Measurements from ENCODE around the gene FLNC.

FLNC gene

GRCh38 chr7:128833148-128833945, 3.1 kb downstream of the FLNC start:
- no peak for ATAC-seq

DNA sequence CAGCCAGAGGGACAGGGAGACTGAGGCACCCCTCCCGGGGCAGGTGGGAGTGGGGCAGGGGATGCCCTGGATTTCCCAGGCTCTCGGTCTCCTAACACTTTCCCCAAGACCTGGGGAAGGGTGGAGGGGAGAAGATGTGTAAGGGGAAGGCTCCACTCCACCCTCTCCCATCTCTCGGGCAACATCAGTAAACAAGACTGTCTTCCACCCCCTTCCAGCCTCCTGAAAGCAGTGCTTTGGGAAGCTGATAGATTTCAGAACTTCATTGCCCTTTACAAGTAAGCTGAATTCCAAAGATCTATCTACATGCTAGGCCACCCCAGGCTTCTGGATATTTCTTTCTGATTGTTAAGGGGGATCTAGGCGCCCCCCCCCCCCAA, 3.7 kb downstream of the FLNC start:
- ATAC-seq, result no peak

- no peak for ATAC-seq
These were observed 5.1 kb downstream of the FLNC start for GRCh38 chr7:128835231-128835751.

DNA sequence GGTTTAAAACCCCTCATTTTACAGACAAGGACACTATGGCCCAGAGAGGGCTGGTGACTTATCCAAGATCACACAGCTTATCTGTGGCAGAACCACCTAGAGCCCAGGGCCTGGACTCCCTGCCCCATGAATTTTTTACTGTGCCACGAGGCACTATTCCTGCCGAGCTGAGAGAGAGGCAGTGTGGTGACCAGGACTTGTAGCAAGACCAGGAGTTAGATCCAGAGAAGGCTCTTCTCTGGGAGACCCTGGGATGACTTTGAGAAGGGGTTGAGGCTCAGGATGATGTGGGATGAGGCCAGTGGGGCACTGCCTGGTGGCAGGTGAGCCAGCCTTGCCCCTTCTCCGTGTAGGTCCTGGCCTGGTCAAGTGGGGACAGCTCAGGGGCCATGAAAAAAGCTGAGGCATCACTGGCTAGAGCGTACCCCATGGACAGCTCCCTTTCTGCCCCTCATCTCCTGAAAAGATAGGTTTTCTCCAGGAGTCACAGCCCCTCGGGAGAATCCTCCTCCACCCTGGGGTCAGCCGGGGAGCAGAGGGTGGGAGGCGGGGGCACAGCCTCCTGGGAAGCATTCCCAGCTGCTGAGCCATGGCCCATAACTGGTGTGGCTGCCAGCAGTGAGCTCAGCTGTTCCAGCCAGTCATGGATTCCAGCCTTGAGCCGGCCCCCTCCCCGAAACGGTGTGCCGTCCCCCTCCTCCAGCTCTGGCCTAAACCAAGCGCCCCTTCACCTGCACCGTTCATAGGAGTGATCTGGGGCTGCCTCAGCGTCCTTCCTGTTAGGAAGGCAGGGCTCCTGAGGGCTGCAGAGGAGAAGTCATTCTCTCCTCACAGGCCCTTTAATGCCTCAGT, 5.8 kb downstream of the FLNC start:
- ATAC-seq, result no peak

GRCh38 chr7:128836729-128837348, 6.6 kb downstream of the FLNC start:
- no peak for ATAC-seq

DNA sequence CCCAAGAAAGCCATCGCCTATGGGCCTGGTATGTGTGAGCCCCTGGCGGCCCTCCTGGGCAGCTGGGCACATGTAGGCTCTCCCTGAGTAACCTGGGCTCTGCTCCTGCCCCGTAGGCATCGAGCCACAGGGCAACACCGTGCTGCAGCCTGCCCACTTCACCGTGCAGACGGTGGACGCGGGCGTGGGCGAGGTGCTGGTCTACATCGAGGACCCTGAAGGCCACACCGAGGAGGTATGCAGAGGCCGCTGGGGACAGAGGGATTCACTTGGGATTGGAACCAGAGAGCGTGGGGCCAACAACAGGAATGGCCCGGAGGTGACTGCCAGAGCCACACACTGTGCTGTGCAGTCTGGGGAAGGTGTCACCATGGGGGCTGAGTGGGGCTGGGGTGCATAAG, 7.3 kb downstream of the FLNC start:
- no peak for ATAC-seq

DNA sequence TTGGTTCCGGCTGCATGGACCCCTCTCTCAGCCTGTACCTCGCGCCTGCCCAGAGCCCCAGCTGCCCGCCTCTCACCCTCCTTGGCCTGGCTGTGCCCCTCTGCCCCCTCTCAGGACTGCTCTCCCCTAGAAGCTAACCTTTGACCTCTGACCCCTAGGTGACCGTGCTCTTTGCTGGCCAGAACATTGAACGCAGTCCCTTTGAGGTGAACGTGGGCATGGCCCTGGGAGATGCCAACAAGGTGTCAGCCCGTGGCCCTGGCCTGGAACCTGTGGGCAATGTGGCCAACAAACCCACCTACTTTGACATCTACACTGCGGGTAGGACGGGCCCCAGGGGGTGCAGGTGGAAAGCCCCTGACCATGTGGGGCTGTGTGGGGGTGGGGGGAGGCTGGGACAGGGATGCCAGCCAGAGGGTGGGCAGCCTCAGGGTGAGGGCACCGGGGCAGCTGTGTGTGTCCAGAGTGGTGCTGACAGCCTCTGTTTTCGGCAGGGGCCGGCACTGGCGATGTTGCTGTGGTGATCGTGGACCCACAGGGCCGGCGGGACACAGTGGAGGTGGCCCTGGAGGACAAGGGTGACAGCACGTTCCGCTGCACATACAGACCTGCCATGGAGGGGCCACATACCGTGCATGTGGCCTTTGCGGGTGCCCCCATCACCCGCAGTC, 8.0 kb downstream of the FLNC start:
- no peak for ATAC-seq

GRCh38 chr7:128838981-128839731, 8.9 kb downstream of the FLNC start:
- no peak for ATAC-seq

- ATAC-seq, result no peak
These were observed 9.6 kb downstream of the FLNC start for GRCh38 chr7:128839751-128840177.

DNA sequence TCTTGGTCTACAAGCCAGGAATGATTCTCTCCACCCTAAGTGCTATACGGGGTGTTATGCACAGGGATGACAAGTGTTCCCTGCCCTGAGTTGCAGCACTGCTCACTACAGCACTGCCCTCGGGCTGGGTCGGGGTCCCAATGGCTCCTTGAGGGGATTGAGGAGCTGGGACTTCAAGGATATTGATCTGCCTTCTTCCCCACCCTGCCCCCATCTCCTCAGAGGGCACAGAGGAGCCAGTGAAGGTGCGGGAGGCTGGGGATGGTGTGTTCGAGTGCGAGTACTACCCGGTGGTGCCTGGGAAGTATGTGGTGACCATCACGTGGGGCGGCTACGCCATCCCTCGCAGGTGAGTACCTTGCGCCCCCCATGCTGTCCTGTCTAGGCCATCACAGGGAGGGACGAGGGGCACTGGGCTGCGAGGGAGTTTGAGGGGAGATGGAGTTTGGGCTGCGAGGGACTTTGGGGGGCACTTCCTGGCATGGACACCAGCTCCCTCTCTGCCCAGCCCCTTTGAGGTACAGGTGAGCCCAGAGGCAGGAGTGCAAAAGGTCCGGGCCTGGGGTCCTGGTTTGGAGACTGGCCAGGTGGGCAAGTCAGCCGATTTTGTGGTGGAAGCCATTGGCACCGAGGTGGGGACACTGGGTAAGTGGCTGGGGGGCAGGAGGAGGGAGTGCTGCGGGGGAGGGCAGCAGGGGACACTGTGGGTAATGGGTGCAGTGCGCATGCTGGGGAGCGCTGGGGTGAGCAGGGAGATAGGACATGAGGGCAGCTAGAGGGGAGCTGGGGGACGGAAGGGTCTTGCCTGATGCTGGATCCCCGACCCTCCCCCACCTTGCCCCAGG, 10.3 kb downstream of the FLNC start:
- ATAC-seq, result no peak

GRCh38 chr7:128841171-128841690, 11.0 kb downstream of the FLNC start:
- no peak for ATAC-seq

- peak; percentile 42 to 50 for ATAC-seq
These were observed 11.9 kb downstream of the FLNC start for GRCh38 chr7:128841921-128842673.

GRCh38 chr7:128842674-128843641, 12.8 kb downstream of the FLNC start:
- ATAC-seq, result no peak

DNA sequence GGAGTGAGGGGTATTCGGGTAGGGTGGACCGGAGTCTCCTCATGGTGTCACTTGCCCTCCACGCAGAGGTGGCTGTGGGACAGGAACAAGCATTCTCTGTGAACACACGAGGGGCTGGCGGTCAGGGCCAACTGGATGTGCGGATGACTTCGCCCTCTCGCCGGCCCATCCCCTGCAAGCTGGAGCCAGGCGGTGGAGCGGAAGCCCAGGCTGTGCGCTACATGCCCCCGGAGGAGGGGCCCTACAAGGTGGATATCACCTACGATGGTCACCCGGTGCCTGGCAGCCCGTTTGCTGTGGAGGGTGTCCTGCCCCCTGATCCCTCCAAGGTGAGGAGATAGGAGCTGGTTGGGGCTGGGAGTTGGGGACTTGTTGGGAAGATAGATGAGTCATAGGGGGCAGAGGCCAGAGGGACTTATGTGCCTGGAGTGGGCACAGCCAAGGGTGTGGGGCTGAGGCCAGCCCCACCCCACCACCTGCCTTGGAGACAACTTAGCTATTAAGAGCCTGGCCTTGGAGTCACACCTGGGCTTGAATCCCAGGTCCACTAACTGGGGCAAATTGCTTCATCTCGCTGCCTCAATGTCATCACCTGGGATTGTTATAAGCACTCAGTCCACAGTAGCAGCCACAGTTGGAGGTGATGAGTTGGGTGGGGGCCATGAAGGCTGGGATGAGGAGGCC, 13.9 kb downstream of the FLNC start:
- no peak for ATAC-seq

- ATAC-seq, result no peak
These were observed 14.6 kb downstream of the FLNC start for GRCh38 chr7:128844777-128845311.

DNA sequence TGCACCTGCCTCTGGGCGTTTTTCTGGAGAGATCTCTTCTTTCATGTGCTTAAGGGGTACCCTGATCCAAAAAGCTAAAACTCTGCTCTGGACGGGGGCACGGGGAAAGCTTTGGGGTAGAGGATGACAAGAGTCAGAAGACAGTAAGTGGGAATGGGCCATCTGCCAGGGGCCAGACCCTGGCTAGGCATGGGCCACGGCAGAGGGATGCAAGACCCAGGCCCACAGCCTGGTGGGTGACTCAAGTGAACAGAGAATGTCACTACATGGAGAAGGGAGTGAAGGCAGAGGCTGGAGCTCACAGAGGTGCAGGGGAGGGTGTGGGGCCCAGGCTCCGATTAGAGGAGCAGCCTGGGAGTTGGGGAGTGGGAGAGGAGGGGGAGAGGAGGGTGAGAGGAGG, 15.3 kb downstream of the FLNC start:
- ATAC-seq, result no peak

GRCh38 chr7:128845987-128846386, 15.8 kb downstream of the FLNC start:
- no peak for ATAC-seq

Measured in activated CD4-positive, CD25-positive, alpha-beta regulatory T cell treated with anti-CD3 and anti-CD28 coated beads, Interleukin-2, amount 50 U/mL, for 24 hours (primary cell).